NCI-H446 treated with DMSO at 0.1 percent for 48 hours (cell line): Measurements from ENCODE around the gene AP4M1.
"Not testable (repeated sequence)": the region's sequence is repeated elsewhere in the genome, so short reads cannot be mapped to it uniquely, and the experiment has no call there.

ENCODE experiments used
- DNase-seq: peaks from one replicate; lab custom pipeline; 2025; lab: John Stamatoyannopoulos, UW

The AP4M1 gene

GRCh38 chr7:100130608-100131453, 29.4 kb downstream of the AP4M1 start:
- no peak for DNase-seq

GRCh38 chr7:100132126-100132525, 30.7 kb downstream of the AP4M1 start:
- no peak for DNase-seq

- DNase-seq: peak; percentile 16
Measured at GRCh38 chr7:100132697-100133151, 31.3 kb downstream of the AP4M1 start.

- no peak for DNase-seq
Measured at GRCh38 chr7:100137851-100138760, 36.7 kb downstream of the AP4M1 start.

GRCh38 chr7:100141555-100141949, 40.1 kb downstream of the AP4M1 start:
- DNase-seq: no peak

GRCh38 chr7:100142461-100142860, 41.0 kb downstream of the AP4M1 start:
- no peak for DNase-seq

GRCh38 chr7:100146350-100146749, 44.9 kb downstream of the AP4M1 start:
- DNase-seq: not testable (repeated sequence)

- no peak for DNase-seq
Measured at GRCh38 chr7:100147278-100147677, 45.8 kb downstream of the AP4M1 start.

GRCh38 chr7:100148225-100148558, 46.7 kb downstream of the AP4M1 start:
- no peak for DNase-seq

- peak; percentile 97 for DNase-seq
Measured at GRCh38 chr7:100148559-100149328, 47.3 kb downstream of the AP4M1 start, which contains the start of gene LAMTOR4. TSS of gene LAMTOR4 (plus strand) at chr7:100148918. CDS start at chr7:100148973, 55 bp downstream.

- no peak for DNase-seq
Measured at GRCh38 chr7:100152404-100152803, 51.0 kb downstream of the AP4M1 start.

GRCh38 chr7:100152937-100153666, 51.7 kb downstream of the AP4M1 start:
- DNase-seq: no peak

- DNase-seq: no peak
Measured at GRCh38 chr7:100153708-100154535, 52.5 kb downstream of the AP4M1 start.

- DNase-seq: no peak
Measured at GRCh38 chr7:100154651-100155491, 53.4 kb downstream of the AP4M1 start.

- DNase-seq: no peak
Measured at GRCh38 chr7:100155553-100156317, 54.3 kb downstream of the AP4M1 start.

- DNase-seq: no peak
Measured at GRCh38 chr7:100156331-100157068, 55.1 kb downstream of the AP4M1 start.

GRCh38 chr7:100157069-100157333, 55.6 kb downstream of the AP4M1 start:
- DNase-seq: no peak
